Measurements from ENCODE around the gene SPG11. TPM values are rescaled to one million over a fixed set of nuclear protein-coding genes. Genes with fewer than 3 reads are reported as not detected.

The SPG11 gene
- total RNA-seq, 1 donor from 2014 or later: 58.1 TPM

DNA sequence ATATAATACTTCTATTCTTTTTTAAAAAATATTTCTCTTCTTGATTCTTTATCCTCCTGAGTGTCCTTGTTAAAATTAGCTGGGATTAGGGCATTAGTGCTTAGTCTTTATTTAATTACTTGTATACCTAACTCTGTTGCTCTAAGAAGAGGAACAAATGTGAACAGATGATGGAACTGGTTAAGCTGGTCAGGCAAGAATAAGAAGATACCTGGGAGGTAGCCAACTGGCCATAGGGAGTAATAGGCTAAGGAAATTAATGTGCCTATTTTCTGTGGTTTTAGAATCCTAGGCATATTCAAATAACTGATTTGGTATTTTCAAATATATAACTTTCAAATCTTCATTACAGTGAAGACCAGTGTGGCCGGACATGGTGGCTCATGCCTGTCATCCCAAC, 72.1 kb downstream of the SPG11 start:
- Mint-ChIP-seq H3K4me1 (ENCODE audit: unreplicated experiment) (no peaks in the 10 kb centered on the region), H3K9me3 (ENCODE audit: unreplicated experiment) (no peaks in the 10 kb centered on the region), H3K36me3 (ENCODE audit: unreplicated experiment) (peaks cover 47% of the 10 kb centered on the region), H3K27me3 (ENCODE audit: unreplicated experiment) (no peaks in the 10 kb centered on the region), H3K4me3 (ENCODE audit: unreplicated experiment) (no peak overlapping the region), H3K27ac (ENCODE audit: unreplicated experiment) (no peak overlapping the region)
- DNase-seq (ENCODE audit: extremely low spot score, unreplicated experiment): no peak
- no peak for TF ChIP-seq CTCF (IDR thresholded peaks at IDR 0.05)

GRCh38 chr15:44588541-44588940, 74.9 kb downstream of the SPG11 start:
- DNase-seq (ENCODE audit: extremely low spot score, unreplicated experiment): no peak
- Mint-ChIP-seq H3K4me3 (ENCODE audit: unreplicated experiment) (no peak overlapping the region), H3K9me3 (ENCODE audit: unreplicated experiment) (no peaks in the 10 kb centered on the region), H3K27ac (ENCODE audit: unreplicated experiment) (no peak overlapping the region), H3K4me1 (ENCODE audit: unreplicated experiment) (no peaks in the 10 kb centered on the region), H3K36me3 (ENCODE audit: unreplicated experiment) (peaks cover 47% of the 10 kb centered on the region), H3K27me3 (ENCODE audit: unreplicated experiment) (no peaks in the 10 kb centered on the region)
- no peak for TF ChIP-seq CTCF (IDR thresholded peaks at IDR 0.05)

GRCh38 chr15:44585633-44586032, 77.8 kb downstream of the SPG11 start:
- Mint-ChIP-seq H3K4me3 (ENCODE audit: unreplicated experiment) (no peak overlapping the region), H3K27ac (ENCODE audit: unreplicated experiment) (no peak overlapping the region), H3K4me1 (ENCODE audit: unreplicated experiment) (no peaks in the 10 kb centered on the region), H3K36me3 (ENCODE audit: unreplicated experiment) (peaks cover 57% of the 10 kb centered on the region), H3K9me3 (ENCODE audit: unreplicated experiment) (no peaks in the 10 kb centered on the region), H3K27me3 (ENCODE audit: unreplicated experiment) (no peaks in the 10 kb centered on the region)
- DNase-seq (ENCODE audit: extremely low spot score, unreplicated experiment): no peak
- TF ChIP-seq CTCF (IDR thresholded peaks at IDR 0.05): no peak

GRCh38 chr15:44584162-44584749, 79.2 kb downstream of the SPG11 start:
- Mint-ChIP-seq H3K9me3 (ENCODE audit: unreplicated experiment) (no peaks in the 10 kb centered on the region), H3K27me3 (ENCODE audit: unreplicated experiment) (no peaks in the 10 kb centered on the region), H3K36me3 (ENCODE audit: unreplicated experiment) (peaks cover 52% of the 10 kb centered on the region), H3K27ac (ENCODE audit: unreplicated experiment) (no peak overlapping the region), H3K4me1 (ENCODE audit: unreplicated experiment) (no peaks in the 10 kb centered on the region), H3K4me3 (ENCODE audit: unreplicated experiment) (no peak overlapping the region)
- peak; percentile 47 for TF ChIP-seq CTCF (IDR thresholded peaks at IDR 0.05)
- DNase-seq (ENCODE audit: extremely low spot score, unreplicated experiment): no peak

DNA sequence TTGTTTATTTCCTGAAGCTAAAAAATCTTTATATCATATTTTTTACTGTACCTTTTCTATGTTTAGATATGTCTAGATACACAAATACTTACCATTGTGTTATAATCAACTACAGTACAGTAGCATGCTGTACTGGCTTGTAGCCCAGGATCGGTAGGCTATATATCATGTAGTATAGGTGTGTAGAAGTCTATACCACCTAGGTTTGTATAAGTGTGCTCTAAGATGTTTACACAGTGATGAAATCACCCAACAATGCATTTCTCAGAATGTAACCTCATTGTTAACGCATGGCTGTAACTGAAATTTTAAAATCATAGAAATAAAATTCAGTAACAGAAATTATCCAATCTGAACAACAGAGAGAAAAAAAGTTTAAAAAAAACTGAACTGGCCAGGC, 83.4 kb downstream of the SPG11 start:
- Mint-ChIP-seq H3K27me3 (ENCODE audit: unreplicated experiment) (no peaks in the 10 kb centered on the region), H3K27ac (ENCODE audit: unreplicated experiment) (no peak overlapping the region), H3K4me3 (ENCODE audit: unreplicated experiment) (no peak overlapping the region), H3K4me1 (ENCODE audit: unreplicated experiment) (no peaks in the 10 kb centered on the region), H3K36me3 (ENCODE audit: unreplicated experiment) (peaks cover 33% of the 10 kb centered on the region), H3K9me3 (ENCODE audit: unreplicated experiment) (no peaks in the 10 kb centered on the region)
- no peak for DNase-seq (ENCODE audit: extremely low spot score, unreplicated experiment)
- TF ChIP-seq CTCF (IDR thresholded peaks at IDR 0.05): no peak
